Dendritic cell treated with granulocyte-macrophage colony-stimulating factor and Interleukin-4, amounts not matched to agents 40 ng/mL and 50 ng/mL, for 4 days (primary cell): ENCODE measurements around the gene WDR6.
A peak's percentile ranks its signal among the peaks of the same experiment; 100 is the strongest.

Experiments
- H3K27ac Mint-ChIP-seq: one replicate; pipeline ENCODE4 v1.8.0; 2022; ENCODE audit warnings: mild to moderate bottlenecking, mixed read lengths
- H3K27me3 Mint-ChIP-seq: one replicate; pipeline ENCODE4 v1.8.0; 2022; ENCODE audit warnings: mild to moderate bottlenecking, mixed read lengths
- H3K36me3 Mint-ChIP-seq: one replicate; pipeline ENCODE4 v1.8.0; 2022; ENCODE audit warnings: low read depth, mixed read lengths
- H3K4me1 Mint-ChIP-seq: one replicate; pipeline ENCODE4 v1.8.0; 2022; ENCODE audit warnings: low read depth, mixed read lengths
- H3K4me3 Mint-ChIP-seq: one replicate; pipeline ENCODE4 v1.8.0; 2022; ENCODE audit warnings: mild to moderate bottlenecking, moderate library complexity, mixed read lengths
- H3K9me3 Mint-ChIP-seq: one replicate; pipeline ENCODE4 v1.8.0; 2022; ENCODE audit warnings: mixed read lengths
- intact Hi-C: fragments of 100-400 bp; cut with micrococcal nuclease; formaldehyde crosslinking; loops from one replicate; pipeline ENCODE4 v1.15.0; 2022

WDR6 gene

GRCh38 chr3:49007068-49007770 is at the start of gene WDR6:
WDR6 (plus strand) TSS chr3:49007391; CDS start chr3:49007432, 41 bp downstream.
- peak within 1 kb of the TSS; percentile 100 for H3K27ac Mint-ChIP-seq
- no peaks in the 10 kb centered on the region for H3K27me3 Mint-ChIP-seq
- H3K4me1 Mint-ChIP-seq = peaks cover 39% of the 10 kb centered on the region
- peak within 1 kb of the TSS; percentile 99 for H3K4me3 Mint-ChIP-seq
- H3K36me3 Mint-ChIP-seq = peaks cover 52% of the 10 kb centered on the region
- H3K9me3 Mint-ChIP-seq = no peaks in the 10 kb centered on the region
- intact Hi-C loops = loop anchor here (1.0 kb wide), 1 partner anchor 14 kb away; no protein-coding TSS in a partner anchor

GRCh38 chr3:48960841-48961413 is 46.3 kb upstream of the WDR6 start:
- Mint-ChIP-seq H3K27ac (no peak overlapping the region), H3K36me3 (peaks cover 75% of the 10 kb centered on the region), H3K4me1 (no peaks in the 10 kb centered on the region), H3K9me3 (no peaks in the 10 kb centered on the region), H3K4me3 (no peak overlapping the region), H3K27me3 (no peaks in the 10 kb centered on the region)
- intact Hi-C loops = no loop called here

- no peak overlapping the region for H3K4me3 Mint-ChIP-seq
- H3K4me1 Mint-ChIP-seq = no peaks in the 10 kb centered on the region
- H3K9me3 Mint-ChIP-seq = no peaks in the 10 kb centered on the region
- no peaks in the 10 kb centered on the region for H3K27me3 Mint-ChIP-seq
- H3K27ac Mint-ChIP-seq = no peak overlapping the region
- peaks cover 71% of the 10 kb centered on the region for H3K36me3 Mint-ChIP-seq
- intact Hi-C loops = no loop called here
Measured at GRCh38 chr3:48962340-48962739, 44.9 kb upstream of the WDR6 start.

GRCh38 chr3:48962939-48963338 is 44.3 kb upstream of the WDR6 start:
- Mint-ChIP-seq H3K27me3 (no peaks in the 10 kb centered on the region), H3K4me3 (no peak overlapping the region), H3K9me3 (no peaks in the 10 kb centered on the region), H3K27ac (no peak overlapping the region), H3K4me1 (no peaks in the 10 kb centered on the region), H3K36me3 (peaks cover 71% of the 10 kb centered on the region)
- intact Hi-C loops = no loop called here

GRCh38 chr3:48963591-48963990 is 43.6 kb upstream of the WDR6 start:
- Mint-ChIP-seq H3K4me3 (no peak overlapping the region), H3K9me3 (no peaks in the 10 kb centered on the region), H3K4me1 (no peaks in the 10 kb centered on the region), H3K27ac (no peak overlapping the region), H3K27me3 (no peaks in the 10 kb centered on the region), H3K36me3 (peaks cover 71% of the 10 kb centered on the region)
- intact Hi-C loops = no loop called here

GRCh38 chr3:48966367-48966766 is 40.8 kb upstream of the WDR6 start:
- Mint-ChIP-seq H3K27me3 (no peaks in the 10 kb centered on the region), H3K4me1 (no peaks in the 10 kb centered on the region), H3K4me3 (no peak overlapping the region), H3K36me3 (peaks cover 96% of the 10 kb centered on the region), H3K9me3 (no peaks in the 10 kb centered on the region), H3K27ac (no peak overlapping the region)
- intact Hi-C loops = loop anchor here (2.0 kb wide), 1 partner anchor 76 kb away; no protein-coding TSS in a partner anchor

- no peak overlapping the region for H3K4me3 Mint-ChIP-seq
- no peak overlapping the region for H3K27ac Mint-ChIP-seq
Measured at GRCh38 chr3:48966876-48967361, 40.3 kb upstream of the WDR6 start.

GRCh38 chr3:48970586-48970985 is 36.6 kb upstream of the WDR6 start:
- Mint-ChIP-seq H3K9me3 (no peaks in the 10 kb centered on the region), H3K4me3 (no peak overlapping the region), H3K4me1 (no peaks in the 10 kb centered on the region), H3K36me3 (peaks cover 96% of the 10 kb centered on the region), H3K27ac (no peak overlapping the region), H3K27me3 (no peaks in the 10 kb centered on the region)
- intact Hi-C loops = no loop called here

More at GRCh38 chr3:48966876-48967361, 40.3 kb upstream of the WDR6 start:
- Mint-ChIP-seq H3K9me3 (no peaks in the 10 kb centered on the region), H3K27me3 (no peaks in the 10 kb centered on the region), H3K4me1 (no peaks in the 10 kb centered on the region), H3K36me3 (peaks cover 96% of the 10 kb centered on the region)
- intact Hi-C loops = loop anchor here (2.0 kb wide), 1 partner anchor 76 kb away; no protein-coding TSS in a partner anchor

- no peak overlapping the region for H3K27ac Mint-ChIP-seq
- H3K9me3 Mint-ChIP-seq = no peaks in the 10 kb centered on the region
- H3K36me3 Mint-ChIP-seq = peaks cover 100% of the 10 kb centered on the region
- no peak overlapping the region for H3K4me3 Mint-ChIP-seq
- H3K4me1 Mint-ChIP-seq = no peaks in the 10 kb centered on the region
- intact Hi-C loops = no loop called here
- H3K27me3 Mint-ChIP-seq = no peaks in the 10 kb centered on the region
Measured at GRCh38 chr3:48974076-48974864, 32.9 kb upstream of the WDR6 start.

- intact Hi-C loops = no loop called here
- Mint-ChIP-seq H3K4me1 (peaks cover 18% of the 10 kb centered on the region), H3K27ac (no peak overlapping the region), H3K27me3 (no peaks in the 10 kb centered on the region), H3K4me3 (no peak overlapping the region), H3K36me3 (peaks cover 97% of the 10 kb centered on the region), H3K9me3 (no peaks in the 10 kb centered on the region)
Measured at GRCh38 chr3:48979451-48979850, 27.7 kb upstream of the WDR6 start.

- intact Hi-C loops = no loop called here
- H3K4me3 Mint-ChIP-seq = no peak overlapping the region
- H3K27ac Mint-ChIP-seq = no peak overlapping the region
- no peaks in the 10 kb centered on the region for H3K9me3 Mint-ChIP-seq
- H3K4me1 Mint-ChIP-seq = peaks cover 25% of the 10 kb centered on the region
- H3K27me3 Mint-ChIP-seq = no peaks in the 10 kb centered on the region
- peaks cover 97% of the 10 kb centered on the region for H3K36me3 Mint-ChIP-seq
Measured at GRCh38 chr3:48980295-48980694, 26.9 kb upstream of the WDR6 start.

- Mint-ChIP-seq H3K4me3 (no peak overlapping the region), H3K36me3 (peaks cover 95% of the 10 kb centered on the region), H3K27ac (no peak overlapping the region), H3K9me3 (no peaks in the 10 kb centered on the region), H3K27me3 (no peaks in the 10 kb centered on the region), H3K4me1 (peaks cover 25% of the 10 kb centered on the region)
- intact Hi-C loops = no loop called here
Measured at GRCh38 chr3:48982016-48982415, 25.2 kb upstream of the WDR6 start.

- Mint-ChIP-seq H3K36me3 (peaks cover 88% of the 10 kb centered on the region), H3K4me1 (peaks cover 25% of the 10 kb centered on the region), H3K4me3 (no peak overlapping the region), H3K27ac (no peak overlapping the region), H3K27me3 (no peaks in the 10 kb centered on the region), H3K9me3 (no peaks in the 10 kb centered on the region)
- intact Hi-C loops = no loop called here
Measured at GRCh38 chr3:48982686-48983085, 24.5 kb upstream of the WDR6 start.

- H3K36me3 Mint-ChIP-seq = peaks cover 84% of the 10 kb centered on the region
- H3K27ac Mint-ChIP-seq = peak overlapping the region; percentile 61
- H3K9me3 Mint-ChIP-seq = no peaks in the 10 kb centered on the region
Measured at GRCh38 chr3:48983096-48983495, 24.1 kb upstream of the WDR6 start.

More at GRCh38 chr3:48983096-48983495, 24.1 kb upstream of the WDR6 start:
- intact Hi-C loops = no loop called here
- Mint-ChIP-seq H3K4me3 (no peak overlapping the region), H3K27me3 (no peaks in the 10 kb centered on the region), H3K4me1 (peaks cover 29% of the 10 kb centered on the region)
